SK-N-SH (cell line): ENCODE data around the gene ZCCHC14. TPM values are rescaled to one million over a fixed set of nuclear protein-coding genes. Genes with fewer than 3 reads are reported as not detected.

Experiments
- CTCF ChIA-PET: fragments of 300-600, 350-600 bp; formaldehyde crosslinking; extraction: SDS; loops from one replicate; lab custom pipeline; 2021; lab: Yijun Ruan, JAX
- POLR2A ChIA-PET: fragments of 350-600 bp; sonication (Branson Sonifier 250); formaldehyde crosslinking; extraction: SDS; loops from one replicate; lab custom pipeline; 2020; ENCODE audit warnings: antibody characterized with exemption, inconsistent platforms; lab: Yijun Ruan, JAX
- DNase-seq: peaks from one replicate; pipeline ENCODE4 v3.0.0; 2012
- H2AFZ ChIP-seq: fragments of 200-600 bp; sonication (generic); 2 replicates; pipeline ENCODE4 v1.8.1; 2016; ENCODE audit warnings: antibody characterized with exemption, mild to moderate bottlenecking, low read depth
- H3F3A ChIP-seq: fragments of 200-600 bp; sonication (generic); replicated peaks from 2 replicates; pipeline ENCODE3; 2016; ENCODE audit warnings: antibody characterized with exemption, mild to moderate bottlenecking; ENCODE audit not compliant: insufficient read depth
- H3K27ac ChIP-seq, 2 experiments: fragments of 200-500 bp in 1 of 2; fragments of 200-600 bp in 1 of 2; sonication (Bioruptor generic) in 1 of 2; sonication (generic), shearing (Covaris generic) in 1 of 2; 2 replicates each; pipeline versions ENCODE4 v1.5.1 to v1.6.1; 2014 to 2016; ENCODE audit warnings: low read depth in 2 of 2, inconsistent platforms in 1 of 2, low read length in 1 of 2, mild to moderate bottlenecking in 1 of 2, mixed read lengths in 1 of 2
- H3K27me3 ChIP-seq: fragments of 200-600 bp; sonication (generic), shearing (Covaris generic); 2 replicates; pipeline ENCODE4 v1.6.1; 2016; ENCODE audit warnings: mixed run types; ENCODE audit not compliant: insufficient read depth
- H3K36me3 ChIP-seq, 2 experiments: fragments of 200-500 bp in 1 of 2; fragments of 200-600 bp in 1 of 2; sonication (Bioruptor generic) in 1 of 2; sonication (generic) in 1 of 2; replicated peaks in 1 of 2; 2 replicates each; pipeline versions ENCODE3 to v1.5.1; 2014 to 2016; ENCODE audit warnings: low read length in 1 of 2, mild to moderate bottlenecking in 1 of 2; ENCODE audit not compliant: insufficient read depth in 2 of 2, control insufficient read depth in 1 of 2
- H3K4me1 ChIP-seq, 2 experiments: fragments of 200-500 bp in 1 of 2; fragments of 200-600 bp in 1 of 2; sonication (Bioruptor generic) in 1 of 2; sonication (generic), shearing (Covaris generic) in 1 of 2; 2 replicates each; pipeline versions ENCODE4 v1.5.1 to v1.6.1; 2014 to 2016; ENCODE audit warnings: low read depth in 1 of 2, low read length in 1 of 2, mixed run types in 1 of 2; ENCODE audit not compliant: insufficient read depth in 2 of 2, control insufficient read depth in 1 of 2
- H3K4me2 ChIP-seq: fragments of 200-600 bp; sonication (generic), shearing (Covaris generic); 2 replicates; pipeline ENCODE4 v1.6.1; 2017; ENCODE audit warnings: mixed run types
- H3K4me3 ChIP-seq, 2 experiments: fragments of 200-500 bp in 1 of 2; fragments of 200-600 bp in 1 of 2; sonication (Bioruptor generic) in 1 of 2; sonication (generic), shearing (Covaris generic) in 1 of 2; 2 replicates each; pipeline versions ENCODE4 v1.5.1 to v1.8.1; 2014 to 2016; ENCODE audit warnings: low read depth in 2 of 2, inconsistent platforms in 1 of 2, low read length in 1 of 2, mild to moderate bottlenecking in 1 of 2, mixed read lengths in 1 of 2, moderate library complexity in 1 of 2
- H3K79me2 ChIP-seq: fragments of 200-600 bp; sonication (generic); 2 replicates; pipeline ENCODE4 v1.8.1; 2017; ENCODE audit warnings: mild to moderate bottlenecking; ENCODE audit not compliant: insufficient read depth
- H3K9ac ChIP-seq: fragments of 200-600 bp; sonication (generic); 2 replicates; pipeline ENCODE4 v1.6.1; 2017; ENCODE audit warnings: mixed run types
- H3K9me2 ChIP-seq: fragments of 200-600 bp; sonication (generic); 2 replicates; pipeline ENCODE4 v1.6.1; 2017; ENCODE audit warnings: mixed run types
- H3K9me3 ChIP-seq: fragments of 200-600 bp; sonication (generic); 2 replicates; pipeline ENCODE4 v1.6.1; 2017; ENCODE audit warnings: mixed run types, mild to moderate bottlenecking, moderate library complexity
- H4K20me1 ChIP-seq: fragments of 200-600 bp; sonication (generic); 2 replicates; pipeline ENCODE4 v1.6.1; 2017; ENCODE audit warnings: mild to moderate bottlenecking, mixed run types; ENCODE audit not compliant: insufficient read depth
- CHD2 ChIP-seq: fragments of 150-350 bp; IDR thresholded peaks from 2 replicates; pipeline ENCODE4 v1.6.1; 2018; ENCODE audit warnings: low read length; ENCODE audit not compliant: partially characterized antibody
- ELF1 ChIP-seq: IDR thresholded peaks from 2 replicates; pipeline ENCODE4 v1.4.0; 2012
- GATA2 ChIP-seq: sonication (generic); formaldehyde crosslinking; IDR thresholded peaks from 2 replicates; pipeline ENCODE4 v1.5.0; 2020; ENCODE audit warnings: mild to moderate bottlenecking, missing genetic modification reagents
- MAX ChIP-seq: IDR thresholded peaks from 2 replicates; pipeline ENCODE4 v1.4.0; 2012; ENCODE audit warnings: low read depth
- MXI1 ChIP-seq: IDR thresholded peaks from 2 replicates; pipeline ENCODE4 v1.6.1; 2012; ENCODE audit warnings: mild to moderate bottlenecking, low read depth, low read length, improper control_type of control experiment
- RFX5 ChIP-seq: IDR thresholded peaks from 2 replicates; pipeline ENCODE4 v1.6.1; 2012; ENCODE audit warnings: mild to moderate bottlenecking, improper control_type of control experiment, low read length
- RXRA ChIP-seq: IDR thresholded peaks from 2 replicates; pipeline ENCODE4 v1.4.0; 2012; ENCODE audit warnings: low read depth, mild to moderate bottlenecking, borderline replicate concordance
- SMC3 ChIP-seq: IDR thresholded peaks from 2 replicates; pipeline ENCODE4 v1.6.1; 2012; ENCODE audit warnings: low read depth, low read length, improper control_type of control experiment
- USF1 ChIP-seq: IDR thresholded peaks from 2 replicates; pipeline ENCODE4 v1.4.0; 2012; ENCODE audit warnings: low read depth, borderline replicate concordance
- ZBTB33 ChIP-seq: IDR thresholded peaks from 2 replicates; pipeline ENCODE4 v1.4.0; 2012; ENCODE audit warnings: low read depth, borderline replicate concordance
- WGBS: methylation state at CpG from one replicate; pipeline ENCODE4 v1.1.6; 2017; ENCODE audit warnings: low lambda C conversion rate; 5-methylcytosine and 5-hydroxymethylcytosine counted together
- polyA plus RNA-seq, 3 experiments: library from polyadenylated mRNA; depleted of rRNA; stranded (reverse); fragments of >200 nt; gene quantifications; 2 replicates each; pipeline ENCODE4 v1.2.3, GENCODE V29; 2012

The ZCCHC14 gene
- polyA plus RNA-seq, 1 of the 3 experiments (the other 2 are of a cell fraction), result 5.7 TPM

GRCh38 chr16:87424266-87424665 is 68.6 kb downstream of the ZCCHC14 start (continued):
- no peak for TF ChIP-seq ZBTB33

GRCh38 chr16:87423429-87423828 is 69.4 kb downstream of the ZCCHC14 start:
- Histone ChIP-seq H3K4me1 (peaks cover 0 to 3% of the 10 kb centered on the region in 2 experiments; a peak in 1 of 4 replicates), H3K36me3 (peaks cover 27 to 32% of the 10 kb centered on the region in 2 experiments), H3K27ac (no peak overlapping the region), H3K4me3 (no peak overlapping the region), H3K79me2 (peaks cover 8% of the 10 kb centered on the region; the same call in 1 of the 2 replicates), H3K27me3 (no peaks in the 10 kb centered on the region), H3K9ac (no peak overlapping the region)
- no peak for DNase-seq
- no peak for TF ChIP-seq MAX
- no peak for TF ChIP-seq RFX5
- no peak for TF ChIP-seq MXI1
- TF ChIP-seq SMC3, result no peak
- TF ChIP-seq RXRA, result no peak
- TF ChIP-seq CHD2, result no peak
- TF ChIP-seq ZBTB33, result no peak
- TF ChIP-seq USF1, result no peak
- TF ChIP-seq GATA2 (CRISPR knock-in tag), result no peak
- TF ChIP-seq ELF1, result no peak
- TF ChIP-seq, all 33 proteins: peak for 0
- Histone ChIP-seq H3F3A (no peaks in the 10 kb centered on the region), H3K9me3 (no peaks in the 10 kb centered on the region), H2AFZ (no peak overlapping the region), H3K9me2 (no peaks in the 10 kb centered on the region), H3K4me2 (no peak overlapping the region), H4K20me1 (peaks cover 26% of the 10 kb centered on the region; the same call in 1 of the 2 replicates)
- 94% methylated on average over 9 of the region's 15 CpGs for WGBS
- CTCF ChIA-PET, result interaction anchor here (2.5 kb wide), 1 partner anchor 13 kb away, joined by 11 read pairs; no protein-coding TSS in a partner anchor
- POLR2A ChIA-PET, result no interaction called here
